Testis (tissue), 3 donors: ENCODE measurements around the gene IFITM1. TPM values are rescaled to one million over a fixed set of nuclear protein-coding genes. Genes with fewer than 3 reads are reported as not detected.

ENCODE experiments used
- DNase-seq: peaks from one replicate; pipeline ENCODE4 v3.0.0-alpha.2; 2019
- H3K27ac ChIP-seq, 2 donors: fragments of 200-600 bp; sonication (generic); one replicate each; pipeline ENCODE4 v1.5.1; 2019
- H3K27me3 ChIP-seq: fragments of 200-600 bp; sonication (generic); one replicate; pipeline ENCODE4 v1.5.1; 2019
- H3K36me3 ChIP-seq: fragments of 200-600 bp; sonication (generic); one replicate; pipeline ENCODE4 v1.5.1; 2017; ENCODE audit warnings: low read depth; ENCODE audit errors: missing control alignments
- H3K4me1 ChIP-seq: fragments of 200-600 bp; sonication (generic); one replicate; pipeline ENCODE4 v1.5.1; 2019
- H3K4me3 ChIP-seq, 2 donors: fragments of 200-600 bp; sonication (generic); one replicate each; pipeline ENCODE4 v1.5.1; 2017 to 2019
- H3K9me3 ChIP-seq: fragments of 200-600 bp; sonication (generic); one replicate; pipeline ENCODE4 v1.5.1; 2017
- POLR2A ChIP-seq: fragments of 450-650 bp; IDR thresholded peaks from one replicate; pipeline ENCODE4 v1.6.1; 2017; ENCODE audit warnings: antibody characterized with exemption, mild to moderate bottlenecking, moderate library complexity
- WGBS, 2 donors: methylation state at CpG; one replicate each; pipeline ENCODE4 v1.1.5; 2018; 5-methylcytosine and 5-hydroxymethylcytosine counted together
- intact Hi-C: fragments of 100-400 bp; cut with DNase I; formaldehyde crosslinking; loops from one replicate; pipeline ENCODE4 v1.15.1; 2023; ENCODE audit warnings: low total_unique reads
- polyA plus RNA-seq: library from polyadenylated mRNA; stranded (reverse); fragments of 350-450 nt; fragmentation: Illumina TruSeq; extraction: RNeasy Lipid Tissue Mini Kit (QIAGEN cat#74804); gene quantifications from one replicate; pipeline ENCODE4 v1.2.3, GENCODE V29; 2014; ENCODE audit warnings: low read depth, low replicate concordance; ENCODE audit not compliant: insufficient read depth
- total RNA-seq, 2 donors: library from RNA; depleted of rRNA; stranded (reverse); fragments of >200 nt; gene quantifications; one replicate each; pipeline ENCODE4 v1.2.3, GENCODE V29; 2016
- TF ChIP-seq, protein P1 (sequence below), 3 experiments: fragments of 450-650 bp in 2 of 3; fragments of 200-600 bp in 1 of 3; sonication (generic) in 1 of 3; IDR thresholded peaks; one replicate each; pipeline ENCODE4 v1.5.1; 2016 to 2019; ENCODE audit warnings: antibody characterized with exemption in 3 of 3, mild to moderate bottlenecking in 2 of 3, moderate library complexity in 1 of 3

The IFITM1 gene
- total and polyA plus RNA-seq, 3 donors from 2014 or later = 63.1 to 146 (median 93.3) TPM

DNA sequence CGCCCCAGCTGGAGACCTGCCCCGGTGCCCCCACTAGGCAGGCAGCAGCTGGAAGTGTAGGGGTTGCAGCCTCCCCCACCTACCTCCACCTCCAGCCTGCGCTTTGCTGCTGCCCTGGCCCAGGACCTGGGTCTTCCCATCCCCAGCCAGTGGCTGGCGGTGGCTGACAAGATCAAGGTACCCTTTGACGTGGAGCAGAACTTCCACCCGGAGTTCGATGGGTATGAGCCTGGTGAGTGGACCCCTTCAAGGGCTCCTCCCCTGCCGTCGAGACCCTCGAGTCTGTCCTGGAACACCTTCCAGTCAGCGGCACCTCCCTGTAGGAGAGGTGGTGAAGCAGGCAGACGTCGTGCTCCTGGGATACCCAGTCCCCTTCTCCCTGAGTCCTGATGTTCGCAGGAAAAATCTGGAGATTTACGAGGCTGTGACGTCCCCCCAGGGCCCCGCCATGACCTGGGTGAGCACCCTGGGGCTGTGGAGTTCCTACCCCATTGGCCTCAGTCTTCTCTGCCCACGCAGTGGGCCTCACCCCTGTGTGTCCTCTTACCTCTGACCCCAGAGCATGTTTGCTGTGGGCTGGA is 20.5 kb upstream of the IFITM1 start:
- no peak for DNase-seq
- H3K36me3 ChIP-seq = no peaks in the 10 kb centered on the region
- no peak for TF ChIP-seq POLR2A
- TF ChIP-seq, protein P1, sequence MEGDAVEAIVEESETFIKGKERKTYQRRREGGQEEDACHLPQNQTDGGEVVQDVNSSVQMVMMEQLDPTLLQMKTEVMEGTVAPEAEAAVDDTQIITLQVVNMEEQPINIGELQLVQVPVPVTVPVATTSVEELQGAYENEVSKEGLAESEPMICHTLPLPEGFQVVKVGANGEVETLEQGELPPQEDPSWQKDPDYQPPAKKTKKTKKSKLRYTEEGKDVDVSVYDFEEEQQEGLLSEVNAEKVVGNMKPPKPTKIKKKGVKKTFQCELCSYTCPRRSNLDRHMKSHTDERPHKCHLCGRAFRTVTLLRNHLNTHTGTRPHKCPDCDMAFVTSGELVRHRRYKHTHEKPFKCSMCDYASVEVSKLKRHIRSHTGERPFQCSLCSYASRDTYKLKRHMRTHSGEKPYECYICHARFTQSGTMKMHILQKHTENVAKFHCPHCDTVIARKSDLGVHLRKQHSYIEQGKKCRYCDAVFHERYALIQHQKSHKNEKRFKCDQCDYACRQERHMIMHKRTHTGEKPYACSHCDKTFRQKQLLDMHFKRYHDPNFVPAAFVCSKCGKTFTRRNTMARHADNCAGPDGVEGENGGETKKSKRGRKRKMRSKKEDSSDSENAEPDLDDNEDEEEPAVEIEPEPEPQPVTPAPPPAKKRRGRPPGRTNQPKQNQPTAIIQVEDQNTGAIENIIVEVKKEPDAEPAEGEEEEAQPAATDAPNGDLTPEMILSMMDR (IDR thresholded peaks at IDR 0.05) = no peak
- no peaks in the 10 kb centered on the region for H3K9me3 ChIP-seq
- 83 to 86% methylated on average over 8 to 18 of the region's 18 CpGs for WGBS, 2 donors
- no peaks in the 10 kb centered on the region for H3K27me3 ChIP-seq
- peaks cover 15% of the 10 kb centered on the region for H3K4me1 ChIP-seq
- no peak overlapping the region for H3K27ac ChIP-seq
- intact Hi-C loops = loop anchor here (10.0 kb wide), 1 partner anchor 61 kb away; no protein-coding TSS in a partner anchor
- no peak overlapping the region for H3K4me3 ChIP-seq

DNA sequence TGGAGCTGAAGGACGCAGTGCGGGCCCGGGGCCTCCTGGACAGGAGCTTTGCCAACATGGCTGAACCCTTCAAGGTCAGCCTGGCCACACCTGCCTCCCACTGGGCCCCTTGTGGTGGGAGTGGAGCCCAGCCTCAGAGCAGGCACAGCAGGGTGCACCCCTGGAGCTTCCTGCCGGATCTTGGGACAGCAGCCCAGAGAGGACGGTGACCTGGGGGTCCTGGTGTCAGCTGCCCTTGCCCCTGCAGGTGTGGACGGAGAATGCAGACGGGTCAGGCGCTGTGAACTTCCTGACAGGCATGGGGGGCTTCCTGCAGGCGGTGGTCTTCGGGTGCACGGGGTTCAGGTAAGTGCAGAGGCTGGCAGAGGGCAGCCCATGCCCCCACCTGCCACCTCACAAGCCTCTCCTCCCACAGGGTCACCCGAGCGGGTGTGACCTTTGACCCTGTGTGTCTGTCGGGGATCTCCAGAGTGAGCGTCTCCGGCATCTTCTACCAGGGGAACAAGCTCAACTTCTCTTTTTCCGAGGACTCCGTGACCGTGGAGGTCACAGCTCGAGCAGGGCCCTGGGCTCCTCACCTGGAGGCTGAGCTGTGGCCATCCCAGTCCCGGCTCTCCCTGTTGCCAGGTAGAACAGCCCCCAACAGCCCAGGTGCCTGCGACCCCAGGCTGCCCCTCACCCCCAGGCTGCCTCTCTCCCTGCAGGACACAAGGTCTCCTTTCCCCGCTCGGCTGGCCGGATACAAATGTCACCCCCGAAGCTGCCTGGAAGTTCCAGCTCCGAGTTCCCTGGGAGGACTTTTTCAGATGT is 19.8 kb upstream of the IFITM1 start:
- intact Hi-C loops = loop anchor here (10.0 kb wide), 1 partner anchor 61 kb away; no protein-coding TSS in a partner anchor
- H3K27ac ChIP-seq = no peak overlapping the region
- no peaks in the 10 kb centered on the region for H3K27me3 ChIP-seq
- no peaks in the 10 kb centered on the region for H3K9me3 ChIP-seq
- no peak for TF ChIP-seq POLR2A
- TF ChIP-seq, protein P1 (IDR thresholded peaks at IDR 0.05) = no peak
- WGBS, 2 donors = 86 to 92% methylated on average over 7 to 27 of the region's 27 CpGs
- no peak for DNase-seq
- no peak overlapping the region for H3K4me3 ChIP-seq
- no peaks in the 10 kb centered on the region for H3K36me3 ChIP-seq
- H3K4me1 ChIP-seq = peaks cover 18% of the 10 kb centered on the region

DNA sequence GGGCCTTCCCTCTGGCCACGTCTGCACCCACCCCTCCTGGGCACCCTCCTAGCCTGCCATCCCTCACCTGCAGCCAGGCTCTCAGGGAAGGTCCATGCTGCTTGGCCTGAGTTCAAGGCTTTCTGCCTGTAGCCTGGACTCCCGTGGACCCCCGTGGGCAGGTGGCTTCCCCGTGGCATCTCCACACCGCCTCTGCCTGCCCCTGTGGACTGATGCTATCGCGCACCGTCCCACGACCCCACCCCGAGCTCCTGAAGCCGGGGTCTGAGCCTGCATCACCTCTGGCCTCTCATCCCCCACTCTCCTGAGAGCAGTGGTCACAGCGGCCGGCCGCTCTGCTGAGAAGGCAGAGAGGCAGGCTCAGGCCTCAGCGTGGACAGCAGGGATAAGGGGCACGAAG is 19.1 kb upstream of the IFITM1 start:
- H3K4me3 ChIP-seq = no peak overlapping the region
- H3K27me3 ChIP-seq = no peaks in the 10 kb centered on the region
- DNase-seq = no peak
- TF ChIP-seq, protein P1 (IDR thresholded peaks at IDR 0.05) = no peak
- TF ChIP-seq POLR2A = no peak
- peaks cover 18% of the 10 kb centered on the region for H3K4me1 ChIP-seq
- WGBS, 2 donors = 77 to 85% methylated on average over 15 to 16 of the region's 16 CpGs
- no peaks in the 10 kb centered on the region for H3K36me3 ChIP-seq
- intact Hi-C loops = loop anchor here (10.0 kb wide), 1 partner anchor 60 kb away; no protein-coding TSS in a partner anchor
- H3K27ac ChIP-seq = peak overlapping the region in 1 of 2 donors; percentile 48
- H3K9me3 ChIP-seq = no peaks in the 10 kb centered on the region

DNA sequence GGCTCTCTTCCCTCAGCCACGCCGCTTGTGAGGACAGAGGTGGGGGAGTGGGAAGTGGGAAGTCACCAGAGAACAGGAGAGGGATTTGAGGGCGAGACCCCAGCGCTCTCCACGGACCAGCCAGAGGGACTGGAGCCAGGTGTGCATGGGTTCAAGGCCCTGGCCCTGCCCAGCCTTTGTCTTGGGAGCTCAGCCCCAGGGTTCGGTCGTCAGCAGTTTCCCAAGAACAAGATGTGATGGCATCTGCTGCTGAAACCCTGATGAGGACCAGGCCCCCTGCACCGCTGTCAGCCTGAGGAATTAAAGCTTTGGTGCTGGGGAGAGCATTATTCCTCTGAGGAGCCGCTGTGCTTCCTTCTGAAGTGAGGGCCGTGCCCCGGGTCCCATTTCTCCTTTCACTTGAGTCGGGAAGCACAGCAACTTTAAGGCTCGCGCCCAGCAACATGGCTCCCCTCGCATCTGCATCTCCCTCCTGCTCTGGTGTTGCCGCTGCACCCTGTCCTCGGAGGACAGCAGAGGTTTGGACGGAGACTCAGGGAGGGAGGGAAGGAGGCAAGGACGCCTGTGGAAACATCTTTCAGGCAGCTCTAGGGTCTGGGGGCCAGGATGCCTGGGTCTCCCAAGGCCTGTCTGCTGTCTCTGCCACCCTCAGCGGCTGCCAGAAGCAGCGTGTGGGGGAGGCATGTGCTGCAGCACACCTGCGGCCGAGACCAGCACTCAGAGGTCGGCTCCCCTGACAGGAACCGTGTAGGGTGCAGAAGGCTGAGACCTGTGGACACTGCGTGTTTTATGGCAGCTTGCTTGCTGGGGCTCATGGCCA is 18.3 kb upstream of the IFITM1 start:
- WGBS, 2 donors = 55 to 59% methylated on average over 17 to 26 of the region's 26 CpGs
- Histone ChIP-seq H3K9me3 (no peaks in the 10 kb centered on the region), H3K27ac (peak overlapping the region in 1 of 2 donors; percentile 48), H3K4me1 (peaks cover 18% of the 10 kb centered on the region), H3K36me3 (no peaks in the 10 kb centered on the region), H3K27me3 (no peaks in the 10 kb centered on the region), H3K4me3 (no peak overlapping the region)
- TF ChIP-seq, protein P1 (IDR thresholded peaks at IDR 0.05) = no peak
- TF ChIP-seq POLR2A = no peak
- DNase-seq = no peak
- intact Hi-C loops = loop anchor here (10.0 kb wide), 1 partner anchor 59 kb away; no protein-coding TSS in a partner anchor
